ENCODE data around the gene LAMP1. TPM values are rescaled to one million over a fixed set of nuclear protein-coding genes. Genes with fewer than 3 reads are reported as not detected.

LAMP1 gene
- total and polyA plus RNA-seq, 4 donors: 98.0 to 154 (median 132) TPM

GRCh38 chr13:113272701-113273181 lies 24.3 kb upstream of the LAMP1 start:
- Histone ChIP-seq H3K9me3 (ENCODE audit: control insufficient read depth, insufficient read depth, low read length) (no peaks in the 10 kb centered on the region), H3K36me3 (ENCODE audit: control insufficient read depth, insufficient read depth, low read length) (peaks cover 26% of the 10 kb centered on the region), H3K27ac (ENCODE audit: low read depth, low read length) (no peak overlapping the region), H3K4me3 (ENCODE audit: low read depth, low read length) (no peak overlapping the region), H3K4me1 (ENCODE audit: control insufficient read depth, insufficient read depth, low read length) (no peaks in the 10 kb centered on the region), H3K27me3 (ENCODE audit: control insufficient read depth, insufficient read depth, low read length) (no peaks in the 10 kb centered on the region)
- no peak for DNase-seq (ENCODE audit: low read depth in 4 of 6, low spot score in 6 of 6)
- 81% methylated on average over 10 of the region's 10 CpGs for WGBS (ENCODE audit: insufficient coverage)

DNA sequence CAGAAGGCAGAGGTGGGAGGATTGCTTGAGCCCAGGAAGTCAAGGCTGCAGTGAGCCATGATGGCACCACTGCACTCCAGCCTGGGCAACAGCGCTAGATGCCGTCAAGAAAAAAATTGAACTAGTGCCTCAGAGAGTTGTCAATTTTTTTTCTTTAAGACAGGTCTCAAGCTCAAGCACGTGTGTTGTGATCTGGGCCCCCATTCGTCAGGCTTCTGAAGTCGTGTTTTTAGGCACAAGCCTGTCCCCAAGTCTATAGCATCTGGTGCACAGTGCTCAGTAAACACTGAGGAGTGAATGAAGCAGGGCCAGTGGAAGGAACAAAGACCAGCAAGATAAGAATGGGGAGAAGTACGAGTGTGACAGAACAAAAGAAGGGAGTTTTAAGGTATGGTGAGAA lies 23.7 kb upstream of the LAMP1 start:
- Histone ChIP-seq H3K27me3 (ENCODE audit: control insufficient read depth, insufficient read depth, low read length) (no peaks in the 10 kb centered on the region), H3K9me3 (ENCODE audit: control insufficient read depth, insufficient read depth, low read length) (no peaks in the 10 kb centered on the region), H3K4me3 (ENCODE audit: low read depth, low read length) (no peak overlapping the region), H3K27ac (ENCODE audit: low read depth, low read length) (no peak overlapping the region), H3K36me3 (ENCODE audit: control insufficient read depth, insufficient read depth, low read length) (peaks cover 21% of the 10 kb centered on the region), H3K4me1 (ENCODE audit: control insufficient read depth, insufficient read depth, low read length) (no peaks in the 10 kb centered on the region)
- WGBS (ENCODE audit: insufficient coverage): 81% methylated on average over 6 of the region's 6 CpGs
- no peak for DNase-seq (ENCODE audit: low read depth in 4 of 6, low spot score in 6 of 6)

GRCh38 chr13:113273851-113274590 lies 23.0 kb upstream of the LAMP1 start:
- DNase-seq (ENCODE audit: low read depth in 4 of 6, low spot score in 6 of 6): no peak
- 90% methylated on average over 14 of the region's 15 CpGs for WGBS (ENCODE audit: insufficient coverage)
- H3K4me3 ChIP-seq (ENCODE audit: low read depth, low read length): no peak overlapping the region
- no peak overlapping the region for H3K27ac ChIP-seq (ENCODE audit: low read depth, low read length)
- H3K4me1 ChIP-seq (ENCODE audit: control insufficient read depth, insufficient read depth, low read length): no peaks in the 10 kb centered on the region
- H3K27me3 ChIP-seq (ENCODE audit: control insufficient read depth, insufficient read depth, low read length): no peaks in the 10 kb centered on the region
- H3K36me3 ChIP-seq (ENCODE audit: control insufficient read depth, insufficient read depth, low read length): peaks cover 17% of the 10 kb centered on the region
- no peaks in the 10 kb centered on the region for H3K9me3 ChIP-seq (ENCODE audit: control insufficient read depth, insufficient read depth, low read length)

DNA sequence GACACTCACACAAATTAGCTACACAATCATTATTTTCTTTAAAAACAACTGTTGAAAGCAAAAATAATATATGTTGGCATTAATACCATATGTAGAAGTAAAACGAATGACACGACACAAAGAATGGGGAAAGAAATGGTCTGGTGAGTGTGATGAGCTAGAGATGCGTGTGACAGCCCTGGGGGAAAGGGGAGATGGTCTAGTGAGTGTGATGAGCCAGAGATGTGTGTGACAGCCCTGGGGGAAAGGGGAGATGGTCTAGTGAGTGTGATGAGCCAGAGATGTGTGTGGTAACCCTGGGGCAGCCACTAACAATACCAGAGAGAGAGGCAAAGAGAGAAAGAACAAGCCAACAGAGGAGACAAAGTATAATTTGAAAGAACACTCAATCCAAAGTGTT lies 22.3 kb upstream of the LAMP1 start:
- H3K4me3 ChIP-seq (ENCODE audit: low read depth, low read length): no peak overlapping the region
- H3K27ac ChIP-seq (ENCODE audit: low read depth, low read length): no peak overlapping the region
- no peaks in the 10 kb centered on the region for H3K4me1 ChIP-seq (ENCODE audit: control insufficient read depth, insufficient read depth, low read length)
- no peaks in the 10 kb centered on the region for H3K9me3 ChIP-seq (ENCODE audit: control insufficient read depth, insufficient read depth, low read length)
- peaks cover 14% of the 10 kb centered on the region for H3K36me3 ChIP-seq (ENCODE audit: control insufficient read depth, insufficient read depth, low read length)
- no peak for DNase-seq (ENCODE audit: low read depth in 4 of 6, low spot score in 6 of 6)
- H3K27me3 ChIP-seq (ENCODE audit: control insufficient read depth, insufficient read depth, low read length): no peaks in the 10 kb centered on the region
- WGBS (ENCODE audit: insufficient coverage): 86% methylated on average over 3 of the region's 3 CpGs

DNA sequence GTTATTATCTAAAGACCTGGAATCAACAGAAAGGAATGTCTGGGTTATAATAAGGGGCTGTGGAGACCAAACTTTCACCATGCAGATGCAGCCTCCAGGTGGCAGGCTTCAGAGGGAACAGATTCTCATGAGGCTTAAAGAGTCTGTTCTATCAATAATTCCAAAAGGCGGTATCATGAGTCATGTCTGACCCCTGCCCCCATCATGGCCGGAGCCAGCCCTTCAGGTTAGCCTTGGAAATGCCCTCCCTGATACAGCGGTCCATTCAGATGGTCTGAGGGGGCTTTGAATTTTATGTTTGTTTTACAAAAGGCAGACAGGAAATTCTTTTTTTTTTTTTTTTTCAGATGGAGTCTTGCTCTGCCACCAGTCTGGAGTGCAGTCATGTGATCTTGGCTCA lies 21.7 kb upstream of the LAMP1 start:
- H3K27ac ChIP-seq (ENCODE audit: low read depth, low read length): no peak overlapping the region
- 30% methylated on average over 2 of the region's 3 CpGs for WGBS (ENCODE audit: insufficient coverage)
- no peaks in the 10 kb centered on the region for H3K4me1 ChIP-seq (ENCODE audit: control insufficient read depth, insufficient read depth, low read length)
- H3K36me3 ChIP-seq (ENCODE audit: control insufficient read depth, insufficient read depth, low read length): peaks cover 14% of the 10 kb centered on the region
- no peak overlapping the region for H3K4me3 ChIP-seq (ENCODE audit: low read depth, low read length)
- H3K27me3 ChIP-seq (ENCODE audit: control insufficient read depth, insufficient read depth, low read length): no peaks in the 10 kb centered on the region
- no peaks in the 10 kb centered on the region for H3K9me3 ChIP-seq (ENCODE audit: control insufficient read depth, insufficient read depth, low read length)
- peak in 2 of 6 donors; percentile 34 to 36 for DNase-seq (ENCODE audit: low read depth in 4 of 6, low spot score in 6 of 6)

- H3K9me3 ChIP-seq (ENCODE audit: control insufficient read depth, insufficient read depth, low read length): no peaks in the 10 kb centered on the region
- no peak for DNase-seq (ENCODE audit: low read depth in 4 of 6, low spot score in 6 of 6)
- WGBS (ENCODE audit: insufficient coverage): 100% methylated on average over 2 of the region's 6 CpGs
- no peaks in the 10 kb centered on the region for H3K36me3 ChIP-seq (ENCODE audit: control insufficient read depth, insufficient read depth, low read length)
- H3K4me1 ChIP-seq (ENCODE audit: control insufficient read depth, insufficient read depth, low read length): no peaks in the 10 kb centered on the region
- no peak overlapping the region for H3K4me3 ChIP-seq (ENCODE audit: low read depth, low read length)
- H3K27ac ChIP-seq (ENCODE audit: low read depth, low read length): no peak overlapping the region
- H3K27me3 ChIP-seq (ENCODE audit: control insufficient read depth, insufficient read depth, low read length): peaks cover 2% of the 10 kb centered on the region
Observed at GRCh38 chr13:113280126-113280525, 16.9 kb upstream of the LAMP1 start.

GRCh38 chr13:113283904-113284303 lies 13.1 kb upstream of the LAMP1 start:
- no peak for DNase-seq (ENCODE audit: low read depth in 4 of 6, low spot score in 6 of 6)
- H3K9me3 ChIP-seq (ENCODE audit: control insufficient read depth, insufficient read depth, low read length): no peaks in the 10 kb centered on the region
- no peak overlapping the region for H3K4me3 ChIP-seq (ENCODE audit: low read depth, low read length)
- whole genome bisulfite sequencing (ENCODE audit: insufficient coverage): 92% methylated on average over 5 of the region's 8 CpGs
- no peak overlapping the region for H3K27ac ChIP-seq (ENCODE audit: low read depth, low read length)
- peaks cover 2% of the 10 kb centered on the region for H3K27me3 ChIP-seq (ENCODE audit: control insufficient read depth, insufficient read depth, low read length)
- no peaks in the 10 kb centered on the region for H3K36me3 ChIP-seq (ENCODE audit: control insufficient read depth, insufficient read depth, low read length)
- H3K4me1 ChIP-seq (ENCODE audit: control insufficient read depth, insufficient read depth, low read length): no peaks in the 10 kb centered on the region

DNA sequence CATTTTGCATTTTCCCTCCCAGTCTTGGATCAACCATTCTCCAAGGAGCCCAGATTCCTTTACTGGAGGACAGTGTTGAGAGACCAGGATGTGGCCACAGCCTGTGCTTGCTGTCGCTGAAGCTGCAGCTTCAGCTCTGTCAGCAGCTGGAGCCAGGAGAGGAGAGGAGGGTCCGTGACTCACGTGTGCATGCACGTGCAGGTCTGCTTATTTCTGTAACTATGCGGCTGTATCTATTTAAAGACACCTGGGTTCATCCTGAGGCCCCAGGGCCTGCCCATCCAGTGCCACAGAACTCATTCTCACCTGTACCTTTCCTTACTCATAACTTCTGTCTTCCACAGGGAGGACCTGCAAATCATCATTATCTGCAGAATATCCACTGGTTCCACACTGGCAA lies 8.2 kb upstream of the LAMP1 start:
- H3K27ac ChIP-seq (ENCODE audit: low read depth, low read length): no peak overlapping the region
- H3K27me3 ChIP-seq (ENCODE audit: control insufficient read depth, insufficient read depth, low read length): peaks cover 12% of the 10 kb centered on the region
- no peaks in the 10 kb centered on the region for H3K4me1 ChIP-seq (ENCODE audit: control insufficient read depth, insufficient read depth, low read length)
- WGBS (ENCODE audit: insufficient coverage): 63% methylated on average over 3 of the region's 5 CpGs
- no peaks in the 10 kb centered on the region for H3K36me3 ChIP-seq (ENCODE audit: control insufficient read depth, insufficient read depth, low read length)
- H3K4me3 ChIP-seq (ENCODE audit: low read depth, low read length): no peak overlapping the region
- H3K9me3 ChIP-seq (ENCODE audit: control insufficient read depth, insufficient read depth, low read length): no peaks in the 10 kb centered on the region
- no peak for DNase-seq (ENCODE audit: low read depth in 4 of 6, low spot score in 6 of 6)

- DNase-seq (ENCODE audit: low read depth in 4 of 6, low spot score in 6 of 6): no peak
- no peaks in the 10 kb centered on the region for H3K9me3 ChIP-seq (ENCODE audit: control insufficient read depth, insufficient read depth, low read length)
- peaks cover 12% of the 10 kb centered on the region for H3K27me3 ChIP-seq (ENCODE audit: control insufficient read depth, insufficient read depth, low read length)
- H3K4me3 ChIP-seq (ENCODE audit: low read depth, low read length): no peak overlapping the region
- H3K27ac ChIP-seq (ENCODE audit: low read depth, low read length): no peak overlapping the region
- H3K4me1 ChIP-seq (ENCODE audit: control insufficient read depth, insufficient read depth, low read length): peaks cover 2% of the 10 kb centered on the region
- H3K36me3 ChIP-seq (ENCODE audit: control insufficient read depth, insufficient read depth, low read length): no peaks in the 10 kb centered on the region
- 62% methylated on average over 2 of the region's 2 CpGs for WGBS (ENCODE audit: insufficient coverage)
Observed at GRCh38 chr13:113291129-113291528, 5.9 kb upstream of the LAMP1 start.
